Neural progenitor cell (in vitro differentiated cells): ENCODE results near the gene ZDHHC14. TPM values are rescaled to one million over a fixed set of nuclear protein-coding genes. Genes with fewer than 3 reads are reported as not detected.

Source experiments
- DNase-seq: peaks from one replicate; pipeline ENCODE4 v3.0.0-alpha.2; 2016; ENCODE audit warnings: low spot score
- H2AFZ ChIP-seq: fragments of 200-600 bp; sonication (generic); replicated peaks from 2 replicates; pipeline ENCODE4 v1.6.1; 2016; ENCODE audit warnings: antibody characterized with exemption
- H3F3A ChIP-seq: fragments of 200-600 bp; sonication (generic); 2 replicates; pipeline ENCODE4 v1.6.1; 2016; ENCODE audit warnings: antibody characterized with exemption, low read depth
- H3K27ac ChIP-seq: fragments of 200-600 bp; sonication (generic); 2 replicates; pipeline ENCODE4 v1.5.1; 2016; ENCODE audit warnings: mild to moderate bottlenecking
- H3K27me3 ChIP-seq: fragments of 200-600 bp; sonication (generic); 2 replicates; pipeline ENCODE4 v1.6.1; 2016; ENCODE audit warnings: mild to moderate bottlenecking, moderate library complexity
- H3K36me3 ChIP-seq: fragments of 200-600 bp; sonication (generic); 2 replicates; pipeline ENCODE4 v1.5.1; 2016
- H3K4me1 ChIP-seq: fragments of 200-600 bp; sonication (generic); 2 replicates; pipeline ENCODE4 v1.6.1; 2016; ENCODE audit warnings: mixed run types
- H3K4me2 ChIP-seq: fragments of 200-600 bp; sonication (generic); 2 replicates; pipeline ENCODE4 v1.6.1; 2016
- H3K4me3 ChIP-seq: fragments of 200-600 bp; sonication (generic); 2 replicates; pipeline ENCODE4 v1.5.1; 2016
- H3K79me2 ChIP-seq: fragments of 200-600 bp; sonication (generic); 2 replicates; pipeline ENCODE4 v1.6.1; 2016; ENCODE audit warnings: low read depth
- H3K9ac ChIP-seq: fragments of 200-600 bp; sonication (generic); 2 replicates; pipeline ENCODE4 v1.6.1; 2016
- H3K9me3 ChIP-seq: fragments of 200-600 bp; sonication (generic); 2 replicates; pipeline ENCODE4 v1.5.1; 2016; ENCODE audit warnings: low read depth
- H4K20me1 ChIP-seq: fragments of 200-600 bp; sonication (generic); 2 replicates; pipeline ENCODE4 v1.6.1; 2016; ENCODE audit warnings: low read depth
- H3K27ac Mint-ChIP-seq: 3 replicates; pipeline ENCODE4 v1.8.0; 2021; ENCODE audit warnings: mixed read lengths
- H3K27me3 Mint-ChIP-seq: 2 replicates; pipeline ENCODE4 v1.8.0; 2022; ENCODE audit warnings: low read depth, mild to moderate bottlenecking, inconsistent platforms, moderate library complexity, mixed read lengths; ENCODE audit not compliant: insufficient read depth
- H3K36me3 Mint-ChIP-seq: 3 replicates; pipeline ENCODE4 v1.8.0; 2021; ENCODE audit warnings: mixed read lengths
- H3K4me1 Mint-ChIP-seq: 3 replicates; pipeline ENCODE4 v1.8.0; 2021; ENCODE audit warnings: mixed read lengths
- H3K4me3 Mint-ChIP-seq: 3 replicates; pipeline ENCODE4 v1.8.0; 2021; ENCODE audit warnings: mild to moderate bottlenecking, moderate library complexity, mixed read lengths
- H3K9me3 Mint-ChIP-seq: 3 replicates; pipeline ENCODE4 v1.8.0; 2020; ENCODE audit warnings: mixed read lengths
- CTCF ChIP-seq: fragments of 200-600 bp; sonication (generic); IDR thresholded peaks from 2 replicates; pipeline ENCODE4 v1.5.1; 2017; ENCODE audit warnings: antibody characterized with exemption, mild to moderate bottlenecking
- EZH2 ChIP-seq: fragments of 200-600 bp; sonication (generic); IDR thresholded peaks from 2 replicates; pipeline ENCODE4 v1.6.1; 2017; ENCODE audit warnings: antibody characterized with exemption, mild to moderate bottlenecking, moderate library complexity
- EZH2phosphoT487 ChIP-seq: fragments of 200-600 bp; sonication (generic); IDR thresholded peaks from 2 replicates; pipeline ENCODE4 v1.6.1; 2017; ENCODE audit warnings: antibody characterized with exemption
- total RNA-seq: library from RNA; depleted of rRNA; stranded (reverse); fragments of >200 nt; gene quantifications from 2 replicates; pipeline ENCODE4 v1.2.3, GENCODE V29; 2015; ENCODE audit warnings: low replicate concordance

ZDHHC14 gene
- total RNA-seq, 1 donor from 2014 or later: 14.5 TPM

DNA sequence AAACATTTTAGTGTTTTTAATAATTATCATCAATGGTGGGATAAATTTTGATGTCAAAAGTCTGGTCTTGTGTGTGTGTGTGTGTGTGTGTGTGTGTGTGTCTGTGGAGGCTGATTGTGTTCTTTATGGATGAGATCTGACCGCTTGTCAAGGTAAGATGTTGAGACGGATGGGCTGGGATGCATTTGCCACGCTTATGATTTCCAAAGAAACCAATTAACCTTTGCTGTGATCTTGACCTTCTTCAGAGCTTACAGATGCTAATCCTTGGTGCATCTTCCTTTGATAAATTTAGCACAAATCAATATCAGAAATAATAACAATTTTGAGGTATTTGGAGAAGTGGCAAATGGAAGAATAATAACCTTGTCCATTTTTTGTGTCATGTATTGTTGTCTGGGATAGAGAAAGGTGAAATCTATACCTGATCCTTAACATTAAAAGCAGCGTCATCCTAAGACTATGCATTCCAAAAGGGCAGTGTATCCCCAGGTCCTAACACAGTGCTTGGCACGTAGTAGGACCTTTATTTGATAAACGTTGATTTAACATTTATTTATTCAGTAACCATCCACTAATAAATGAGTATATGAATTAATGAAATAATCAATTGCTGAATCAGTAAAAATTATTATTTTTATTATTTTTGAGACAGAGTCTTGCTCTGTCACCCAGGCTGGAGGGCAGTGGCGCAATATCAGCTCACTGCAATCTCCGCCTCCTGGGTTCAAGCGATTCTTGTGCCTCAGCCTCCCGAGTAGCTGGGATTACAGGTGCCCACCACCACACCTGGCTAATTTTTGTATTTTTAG lies 70.1 kb downstream of the ZDHHC14 start:
- no peaks in the 10 kb centered on the region for H3K9me3 Mint-ChIP-seq
- H3K27ac Mint-ChIP-seq: no peak overlapping the region
- Histone ChIP-seq H3K27me3 (no peaks in the 10 kb centered on the region), H2AFZ (no peak overlapping the region), H4K20me1 (no peaks in the 10 kb centered on the region), H3K4me1 (peaks cover 17% of the 10 kb centered on the region), H3F3A (peaks cover 16% of the 10 kb centered on the region), H3K4me3 (no peak overlapping the region), H3K4me2 (no peak overlapping the region), H3K27ac (no peak overlapping the region), H3K79me2 (no peaks in the 10 kb centered on the region), H3K36me3 (no peaks in the 10 kb centered on the region), H3K9me3 (no peaks in the 10 kb centered on the region), H3K9ac (no peak overlapping the region)
- H3K4me1 Mint-ChIP-seq: peaks cover 28% of the 10 kb centered on the region
- no peak overlapping the region for H3K4me3 Mint-ChIP-seq
- TF ChIP-seq EZH2phosphoT487: no peak
- TF ChIP-seq CTCF: no peak
- no peak for TF ChIP-seq EZH2
- peaks cover 8% of the 10 kb centered on the region for H3K27me3 Mint-ChIP-seq
- no peak for DNase-seq
- H3K36me3 Mint-ChIP-seq: no peaks in the 10 kb centered on the region

- H3K36me3 Mint-ChIP-seq: no peaks in the 10 kb centered on the region
- no peak overlapping the region for H2AFZ ChIP-seq
- no peak overlapping the region for H3K27ac ChIP-seq
- H3K27me3 ChIP-seq: no peaks in the 10 kb centered on the region
- no peaks in the 10 kb centered on the region for H4K20me1 ChIP-seq
- peaks cover 32% of the 10 kb centered on the region for H3K4me1 Mint-ChIP-seq
- no peak for DNase-seq
- H3F3A ChIP-seq: peaks cover 17% of the 10 kb centered on the region
- H3K27me3 Mint-ChIP-seq: peaks cover 9% of the 10 kb centered on the region
- H3K9me3 Mint-ChIP-seq: no peaks in the 10 kb centered on the region
- peaks cover 22% of the 10 kb centered on the region for H3K4me1 ChIP-seq
- H3K4me3 Mint-ChIP-seq: no peak overlapping the region
- H3K4me2 ChIP-seq: no peak overlapping the region
- no peaks in the 10 kb centered on the region for H3K36me3 ChIP-seq
- H3K79me2 ChIP-seq: no peaks in the 10 kb centered on the region
- H3K27ac Mint-ChIP-seq: no peak overlapping the region
- no peak overlapping the region for H3K9ac ChIP-seq
- no peaks in the 10 kb centered on the region for H3K9me3 ChIP-seq
- H3K4me3 ChIP-seq: no peak overlapping the region
- TF ChIP-seq CTCF: no peak
- TF ChIP-seq EZH2phosphoT487: no peak
- no peak for TF ChIP-seq EZH2
Observed at GRCh38 chr6:157452096-157452495, 71.1 kb downstream of the ZDHHC14 start.

GRCh38 chr6:157453131-157453530 lies 72.1 kb downstream of the ZDHHC14 start:
- Histone ChIP-seq H3K27me3 (no peaks in the 10 kb centered on the region), H3K4me3 (no peak overlapping the region), H3K27ac (no peak overlapping the region), H3K4me2 (no peak overlapping the region), H3K9me3 (no peaks in the 10 kb centered on the region), H3K79me2 (no peaks in the 10 kb centered on the region), H3F3A (peaks cover 17% of the 10 kb centered on the region), H4K20me1 (no peaks in the 10 kb centered on the region), H3K9ac (no peak overlapping the region), H3K4me1 (peaks cover 22% of the 10 kb centered on the region), H3K36me3 (no peaks in the 10 kb centered on the region), H2AFZ (no peak overlapping the region)
- Mint-ChIP-seq H3K4me3 (no peak overlapping the region), H3K27me3 (peaks cover 9% of the 10 kb centered on the region), H3K4me1 (peaks cover 32% of the 10 kb centered on the region), H3K9me3 (no peaks in the 10 kb centered on the region), H3K27ac (no peak overlapping the region), H3K36me3 (no peaks in the 10 kb centered on the region)
- no peak for TF ChIP-seq EZH2
- no peak for TF ChIP-seq EZH2phosphoT487
- TF ChIP-seq CTCF: no peak
- no peak for DNase-seq
